HEK293 (cell line): Measurements from ENCODE around the gene NGF.

Experiments used
- CTCF ChIA-PET: fragments of 350-600 bp; formaldehyde crosslinking; extraction: SDS; loops from one replicate; lab custom pipeline; 2021; ENCODE audit warnings: antibody characterized with exemption; lab: Yijun Ruan, JAX
- POLR2A ChIA-PET: fragments of 300-600 bp; formaldehyde crosslinking; extraction: SDS; loops from one replicate; lab custom pipeline; 2020; ENCODE audit warnings: antibody characterized with exemption, inconsistent platforms; lab: Yijun Ruan, JAX
- H3K27ac ChIP-seq: fragments of 200-500 bp; sonication (Bioruptor generic); 2 replicates; pipeline ENCODE4 v1.5.1; 2014; ENCODE audit warnings: low read depth, low read length, control low read depth, inconsistent platforms; ENCODE audit errors: extremely low read depth
- H3K36me3 ChIP-seq, 2 experiments: fragments of 200-500 bp in 1 of 2; sonication (Bioruptor generic) in 1 of 2; 1 replicate in 1 of 2; 2 replicates in 1 of 2; pipeline ENCODE4 v1.5.1; 2014 to 2017; ENCODE audit warnings: inconsistent platforms in 2 of 2, low read length in 2 of 2; ENCODE audit not compliant: control insufficient read depth in 2 of 2, insufficient read depth in 1 of 2
- H3K4me1 ChIP-seq: fragments of 200-500 bp; sonication (Bioruptor generic); 2 replicates; pipeline ENCODE4 v1.5.1; 2014; ENCODE audit warnings: mild to moderate bottlenecking, low read length, inconsistent platforms; ENCODE audit not compliant: control insufficient read depth, insufficient read depth
- H3K4me3 ChIP-seq: 2 replicates; pipeline ENCODE4 v1.5.1; 2011; ENCODE audit warnings: low read depth, mild to moderate bottlenecking, control low read depth, low read length, moderate library complexity
- H3K9me3 ChIP-seq: fragments of 200-500 bp; sonication (Bioruptor generic); 2 replicates; pipeline ENCODE4 v1.5.1; 2014; ENCODE audit warnings: low read depth, low read length, inconsistent platforms; ENCODE audit not compliant: control insufficient read depth, insufficient read depth
- BCL6B ChIP-seq: fragments of 450-650 bp; formaldehyde crosslinking; IDR thresholded peaks from 2 replicates; pipeline ENCODE4 v1.5.1; 2017; ENCODE audit warnings: missing biosample characterization, missing genetic modification characterization
- EGR2 ChIP-seq: fragments of 450-650 bp; formaldehyde crosslinking; IDR thresholded peaks from 2 replicates; pipeline ENCODE4 v1.5.1; 2016; ENCODE audit warnings: low read depth, missing biosample characterization, missing genetic modification characterization
- KLF1 ChIP-seq: fragments of 450-650 bp; formaldehyde crosslinking; IDR thresholded peaks from 2 replicates; pipeline ENCODE4 v1.5.1; 2016; ENCODE audit warnings: missing biosample characterization, missing genetic modification characterization
- MEIS1 ChIP-seq: sonication (generic); formaldehyde crosslinking; IDR thresholded peaks from 2 replicates; pipeline ENCODE4 v1.8.1; 2022; ENCODE audit warnings: missing genetic modification reagents, mild to moderate bottlenecking, borderline replicate concordance
- PRDM1 ChIP-seq: fragments of 450-650 bp; formaldehyde crosslinking; IDR thresholded peaks from 2 replicates; pipeline ENCODE4; 2016; ENCODE audit warnings: missing biosample characterization, missing genetic modification characterization
- PRDM10 ChIP-seq: fragments of 450-650 bp; formaldehyde crosslinking; IDR thresholded peaks from 2 replicates; pipeline ENCODE4 v1.5.1; 2016; ENCODE audit warnings: missing biosample characterization, missing genetic modification characterization
- ZBTB21 ChIP-seq: fragments of 450-650 bp; formaldehyde crosslinking; IDR thresholded peaks from 2 replicates; pipeline ENCODE4 v1.5.1; 2017; ENCODE audit warnings: missing biosample characterization, missing genetic modification characterization
- ZBTB8A ChIP-seq: fragments of 450-650 bp; formaldehyde crosslinking; IDR thresholded peaks from 2 replicates; pipeline ENCODE4 v1.5.1; 2016; ENCODE audit warnings: missing biosample characterization, missing genetic modification characterization
- ZFP41 ChIP-seq: fragments of 450-650 bp; formaldehyde crosslinking; IDR thresholded peaks from 2 replicates; pipeline ENCODE4 v1.5.1; 2016; ENCODE audit warnings: missing biosample characterization, missing genetic modification characterization, borderline replicate concordance
- ZIC2 ChIP-seq: fragments of 450-650 bp; formaldehyde crosslinking; IDR thresholded peaks from 2 replicates; pipeline ENCODE4 v1.5.1; 2016; ENCODE audit warnings: missing biosample characterization, missing genetic modification characterization
- ZNF157 ChIP-seq: fragments of 450-650 bp; formaldehyde crosslinking; IDR thresholded peaks from 2 replicates; pipeline ENCODE4 v1.5.1; 2016; ENCODE audit warnings: missing biosample characterization, missing genetic modification characterization
- ZNF184 ChIP-seq: fragments of 450-650 bp; IDR thresholded peaks from 2 replicates; pipeline ENCODE4 v1.5.1; 2018; ENCODE audit warnings: missing biosample characterization, mild to moderate bottlenecking, missing genetic modification characterization
- ZNF350 ChIP-seq: fragments of 450-650 bp; formaldehyde crosslinking; IDR thresholded peaks from 2 replicates; pipeline ENCODE4 v1.5.0; 2017; ENCODE audit warnings: missing biosample characterization, mild to moderate bottlenecking, missing genetic modification characterization
- ZNF518A ChIP-seq: fragments of 450-650 bp; formaldehyde crosslinking; conservative IDR thresholded peaks from 2 replicates; pipeline ENCODE4 v1.5.1; 2016; ENCODE audit warnings: low read depth, missing biosample characterization, missing genetic modification characterization
- ZNF544 ChIP-seq: fragments of 450-650 bp; formaldehyde crosslinking; IDR thresholded peaks from 2 replicates; pipeline ENCODE4 v1.5.0; 2017; ENCODE audit warnings: missing biosample characterization, missing genetic modification characterization
- ZNF610 ChIP-seq: fragments of 450-650 bp; formaldehyde crosslinking; IDR thresholded peaks from 2 replicates; pipeline ENCODE4 v1.5.1; 2016; ENCODE audit warnings: missing biosample characterization, missing genetic modification characterization, borderline replicate concordance
- ZNF654 ChIP-seq: fragments of 450-650 bp; formaldehyde crosslinking; IDR thresholded peaks from 2 replicates; pipeline ENCODE4 v1.5.1; 2016; ENCODE audit warnings: low read depth, missing biosample characterization, missing genetic modification characterization
- ZNF701 ChIP-seq: fragments of 450-650 bp; formaldehyde crosslinking; IDR thresholded peaks from 2 replicates; pipeline ENCODE4 v1.5.1; 2016; ENCODE audit warnings: missing biosample characterization, missing genetic modification characterization
- ZNF785 ChIP-seq: fragments of 450-650 bp; formaldehyde crosslinking; IDR thresholded peaks from 2 replicates; pipeline ENCODE4 v1.5.1; 2016; ENCODE audit warnings: missing biosample characterization, missing genetic modification characterization
- TF ChIP-seq, protein P1 (sequence below): fragments of 450-650 bp; formaldehyde crosslinking; IDR thresholded peaks from 2 replicates; pipeline ENCODE4 v1.5.1; 2017; ENCODE audit warnings: missing biosample characterization, missing genetic modification characterization

NGF gene

DNA sequence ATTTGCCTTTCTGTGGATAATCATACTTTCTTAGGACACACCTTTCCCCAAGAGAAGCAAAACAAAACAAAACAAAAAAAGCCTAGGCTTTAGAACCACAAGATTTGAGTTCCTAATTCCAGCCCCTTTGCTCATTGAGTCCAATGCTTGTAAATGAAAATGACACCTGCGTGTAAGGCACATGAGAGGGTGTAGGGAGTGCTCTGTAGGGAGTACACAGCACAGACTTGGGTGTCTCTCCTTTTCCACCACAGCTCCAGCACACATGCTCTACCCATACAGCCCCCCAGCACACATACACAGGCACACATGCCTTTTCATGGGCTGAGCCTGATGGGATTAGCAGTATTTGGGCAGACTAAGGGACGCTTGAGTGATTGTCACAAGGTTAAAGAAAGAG is 9.2 kb upstream of the NGF start:
- no peaks in the 10 kb centered on the region for H3K9me3 ChIP-seq
- no peaks in the 10 kb centered on the region for H3K36me3 ChIP-seq
- no peak for TF ChIP-seq PRDM1 (tag by site-specific recombination)
- no peak for TF ChIP-seq ZNF350 (tag by site-specific recombination)
- no peak for TF ChIP-seq ZBTB21
- TF ChIP-seq ZNF610 (tag by site-specific recombination), result no peak
- no peak for TF ChIP-seq ZNF654 (tag by site-specific recombination)
- no peak for TF ChIP-seq ZNF785 (tag by site-specific recombination)
- no peak for TF ChIP-seq ZNF184 (tag by site-specific recombination)
- no peak for TF ChIP-seq KLF1 (tag by site-specific recombination)
- no peak for TF ChIP-seq ZFP41 (tag by site-specific recombination)
- TF ChIP-seq PRDM10 (tag by site-specific recombination), result no peak
- no peak for TF ChIP-seq ZNF518A
- TF ChIP-seq ZBTB8A, result no peak
- no peak overlapping the region for H3K27ac ChIP-seq
- ChIA-PET CTCF (no interaction called here), POLR2A (interaction anchor here (2.6 kb wide), 1 partner anchor 9 kb away, joined by 7 read pairs; the partner anchor contains the start of gene NGF)
- H3K4me1 ChIP-seq, result no peaks in the 10 kb centered on the region
- H3K4me3 ChIP-seq, result no peak overlapping the region

- Histone ChIP-seq H3K27ac (no peak overlapping the region), H3K36me3 (no peaks in the 10 kb centered on the region), H3K4me3 (no peak overlapping the region), H3K9me3 (no peaks in the 10 kb centered on the region), H3K4me1 (no peaks in the 10 kb centered on the region)
- ChIA-PET POLR2A (no interaction called here), CTCF (no interaction called here)
- TF ChIP-seq ZIC2 (peak; percentile 70), EGR2 (tag by site-specific recombination) (no peak), ZNF701 (tag by site-specific recombination) (no peak), PRDM10 (tag by site-specific recombination) (peak; percentile 61), MEIS1 (CRISPR knock-in tag) (no peak), PRDM1 (tag by site-specific recombination) (no peak), ZNF157 (no peak), ZNF544 (tag by site-specific recombination) (no peak), BCL6B (tag by site-specific recombination) (no peak)
- TF ChIP-seq, protein P1, sequence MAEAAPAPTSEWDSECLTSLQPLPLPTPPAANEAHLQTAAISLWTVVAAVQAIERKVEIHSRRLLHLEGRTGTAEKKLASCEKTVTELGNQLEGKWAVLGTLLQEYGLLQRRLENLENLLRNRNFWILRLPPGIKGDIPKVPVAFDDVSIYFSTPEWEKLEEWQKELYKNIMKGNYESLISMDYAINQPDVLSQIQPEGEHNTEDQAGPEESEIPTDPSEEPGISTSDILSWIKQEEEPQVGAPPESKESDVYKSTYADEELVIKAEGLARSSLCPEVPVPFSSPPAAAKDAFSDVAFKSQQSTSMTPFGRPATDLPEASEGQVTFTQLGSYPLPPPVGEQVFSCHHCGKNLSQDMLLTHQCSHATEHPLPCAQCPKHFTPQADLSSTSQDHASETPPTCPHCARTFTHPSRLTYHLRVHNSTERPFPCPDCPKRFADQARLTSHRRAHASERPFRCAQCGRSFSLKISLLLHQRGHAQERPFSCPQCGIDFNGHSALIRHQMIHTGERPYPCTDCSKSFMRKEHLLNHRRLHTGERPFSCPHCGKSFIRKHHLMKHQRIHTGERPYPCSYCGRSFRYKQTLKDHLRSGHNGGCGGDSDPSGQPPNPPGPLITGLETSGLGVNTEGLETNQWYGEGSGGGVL, result no peak
Measured at GRCh38 chr1:115343200-115343737, 5.2 kb upstream of the NGF start.
